ENCODE results near the gene CLEC4E.

- TF ChIP-seq SUZ12 (IDR thresholded peaks at IDR 0.05; ENCODE audit: low read depth, low read length) (no peak), CTCF (CRISPR knock-in tag; IDR thresholded peaks at IDR 0.05) (no peak), ESRRA (CRISPR knock-in tag; IDR thresholded peaks at IDR 0.05; ENCODE audit: low read depth) (no peak), EP300 (IDR thresholded peaks at IDR 0.05; ENCODE audit: low read depth in 2 of 2, low read length in 2 of 2) (no peak), EP300 (CRISPR knock-in tag; IDR thresholded peaks at IDR 0.05; ENCODE audit: borderline replicate concordance) (no peak), RORA (CRISPR knock-in tag; IDR thresholded peaks at IDR 0.05) (no peak), POLR2AphosphoS5 (IDR thresholded peaks at IDR 0.05; ENCODE audit: low read depth, low read length) (no peak), ZBTB1 (CRISPR knock-in tag; IDR thresholded peaks at IDR 0.05; ENCODE audit: borderline replicate concordance) (no peak)
Measured at GRCh38 chr12:8563356-8563755, 22.7 kb upstream of the CLEC4E start.
